ENCODE measurements around the gene OSMR. TPM values are rescaled to one million over a fixed set of nuclear protein-coding genes. Genes with fewer than 3 reads are reported as not detected.

The OSMR gene
- total and polyA plus RNA-seq, 2 donors (not counting 3 experiments of a cell fraction or from before 2014, with no cell fraction given): 6.1 to 19.7 TPM

- FAIRE-seq: no peak
These were observed 30.9 kb upstream of the OSMR start for GRCh38 chr5:38814879-38815278.

More at GRCh38 chr5:38814879-38815278, 30.9 kb upstream of the OSMR start:
- no peaks in the 10 kb centered on the region for H3K9me1 ChIP-seq (replicated peaks; ENCODE audit: control insufficient read depth, extremely low read depth, insufficient read depth, low read length)
- no peak overlapping the region for H3K27ac ChIP-seq (ENCODE audit: insufficient read depth, low read depth, low read length)
- no peak for TF ChIP-seq FOS (IDR thresholded peaks at IDR 0.05; ENCODE audit: borderline replicate concordance, insufficient read depth, low read length)
- no peak for TF ChIP-seq GATA2 (IDR thresholded peaks at IDR 0.05; ENCODE audit: insufficient read depth, insufficient read length, low read depth, low read length)
- no peak for TF ChIP-seq EZH2 (IDR thresholded peaks at IDR 0.05; ENCODE audit: borderline replicate concordance, low read depth, low read length, severe bottlenecking)
- no peak for TF ChIP-seq POLR2AphosphoS5 (IDR thresholded peaks at IDR 0.05; ENCODE audit: insufficient read depth, low read depth, low read length)
- no peak for TF ChIP-seq POLR2A (IDR thresholded peaks at IDR 0.05; ENCODE audit: low read depth, low read length)
- TF ChIP-seq JUN (IDR thresholded peaks at IDR 0.05; ENCODE audit: borderline replicate concordance, insufficient read depth, insufficient read length, low read depth): no peak
- no peak for TF ChIP-seq MAX (IDR thresholded peaks at IDR 0.05; ENCODE audit: insufficient read depth, insufficient read length)
- TF ChIP-seq MYC (IDR thresholded peaks at IDR 0.05; ENCODE audit: low read depth, low read length): no peak
- TF ChIP-seq CTCF (IDR thresholded peaks at IDR 0.05; ENCODE audit: extremely low read depth in 1 of 2, insufficient read depth in 1 of 2, low read depth in 1 of 2, low read length in 2 of 2): no peak
- no peak overlapping the region for H3K4me3 ChIP-seq (replicated peaks in 1 of 3; ENCODE audit: insufficient read depth in 1 of 3, low read depth in 1 of 3, low read length in 3 of 3)
- no peaks in the 10 kb centered on the region for H3K79me2 ChIP-seq (ENCODE audit: control insufficient read depth, insufficient read depth, low read length)
- H3K36me3 ChIP-seq (ENCODE audit: control insufficient read depth in 2 of 2, extremely low read depth in 1 of 2, insufficient read depth in 2 of 2, low read length in 2 of 2): no peaks in the 10 kb centered on the region
- H2AFZ ChIP-seq (ENCODE audit: low read depth, low read length): no peak overlapping the region
- H3K9me3 ChIP-seq (replicated peaks; ENCODE audit: control insufficient read depth, insufficient read depth, low read length): no peaks in the 10 kb centered on the region
- no peak for DNase-seq (ENCODE audit: low read depth, low spot score)
- intact Hi-C loops (cut with micrococcal nuclease): loop anchor here (5.0 kb wide), 1 partner anchor 107 kb away; no protein-coding TSS in a partner anchor
- peaks cover 2% of the 10 kb centered on the region for H3K4me1 ChIP-seq (ENCODE audit: control insufficient read depth, extremely low read depth, insufficient read depth, low read length)
- dilution Hi-C loops (cut with MboI; ENCODE audit: extremely low pct_ligation_motif_present, low sequenced_read_pairs): loop anchor here (25.0 kb wide), 1 partner anchor 378 kb away; no protein-coding TSS in a partner anchor
- H3K4me2 ChIP-seq (ENCODE audit: insufficient read depth, low read length): no peak overlapping the region
- ChIA-PET CTCF (interaction anchor here (1.1 to 11.2 kb wide), 4 partner anchors 14 to 372 kb away, joined by 3 to 501 read pairs (median 4); no protein-coding TSS in a partner anchor), POLR2A (no interaction called here)
- H3K9ac ChIP-seq (replicated peaks; ENCODE audit: extremely low read depth, insufficient read depth, low read length): no peak overlapping the region
- no TSS peak for BruUV-seq (replicated peaks)
- no peaks in the 10 kb centered on the region for H3K27me3 ChIP-seq (ENCODE audit: control insufficient read depth in 2 of 2, insufficient read depth in 2 of 2, low read length in 2 of 2)
- H4K20me1 ChIP-seq (replicated peaks; ENCODE audit: control insufficient read depth, extremely low read depth, insufficient read depth, low read length): no peaks in the 10 kb centered on the region
